Ramos (cell line): ENCODE data around the gene FLRT1.

Experiments
- in situ Hi-C: fragments of 300-500 bp; cut with MboI; formaldehyde crosslinking; loops from one replicate; pipeline ENCODE4 v1.14.3; 2022; ENCODE audit warnings: low sequenced_read_pairs; ENCODE audit not compliant: unreplicated experiment

Gene FLRT1

DNA sequence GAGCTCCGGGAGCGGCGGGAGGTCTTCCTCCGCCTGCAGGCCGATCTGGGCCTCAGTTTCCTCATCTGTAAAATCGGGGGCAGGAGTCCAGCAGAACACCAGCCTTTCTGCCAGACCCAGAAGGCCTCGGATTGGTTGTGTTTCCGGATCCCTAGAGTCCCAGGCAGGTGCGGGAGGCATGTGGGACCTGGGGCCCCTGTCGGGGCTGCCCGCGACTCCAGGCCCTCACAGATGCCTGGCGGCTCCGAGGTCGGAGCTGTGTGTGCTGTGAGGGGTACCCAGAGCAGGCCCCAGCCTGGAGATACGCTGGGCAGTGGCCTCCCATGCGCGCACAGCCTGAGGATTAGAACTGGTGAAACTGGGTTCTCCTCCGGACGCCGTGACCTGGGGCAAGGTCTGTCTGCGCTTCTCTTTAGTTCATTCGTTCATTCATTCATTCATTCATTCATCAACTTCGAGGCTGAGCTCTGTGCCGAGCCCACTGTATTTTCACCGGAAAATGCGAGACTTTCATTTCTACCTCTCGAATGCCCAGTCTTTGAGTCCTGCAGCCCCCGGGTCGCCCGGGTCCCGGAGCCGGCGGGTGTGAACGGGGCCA is 24.6 kb downstream of the FLRT1 start:
- in situ Hi-C loops = no loop called here

GRCh38 chr11:64060861-64061444 is 25.2 kb downstream of the FLRT1 start:
- in situ Hi-C loops = no loop called here

- in situ Hi-C loops = no loop called here
Observed at GRCh38 chr11:64062185-64063039, 26.7 kb downstream of the FLRT1 start.

GRCh38 chr11:64063777-64064176 is 28.0 kb downstream of the FLRT1 start:
- in situ Hi-C loops = no loop called here

DNA sequence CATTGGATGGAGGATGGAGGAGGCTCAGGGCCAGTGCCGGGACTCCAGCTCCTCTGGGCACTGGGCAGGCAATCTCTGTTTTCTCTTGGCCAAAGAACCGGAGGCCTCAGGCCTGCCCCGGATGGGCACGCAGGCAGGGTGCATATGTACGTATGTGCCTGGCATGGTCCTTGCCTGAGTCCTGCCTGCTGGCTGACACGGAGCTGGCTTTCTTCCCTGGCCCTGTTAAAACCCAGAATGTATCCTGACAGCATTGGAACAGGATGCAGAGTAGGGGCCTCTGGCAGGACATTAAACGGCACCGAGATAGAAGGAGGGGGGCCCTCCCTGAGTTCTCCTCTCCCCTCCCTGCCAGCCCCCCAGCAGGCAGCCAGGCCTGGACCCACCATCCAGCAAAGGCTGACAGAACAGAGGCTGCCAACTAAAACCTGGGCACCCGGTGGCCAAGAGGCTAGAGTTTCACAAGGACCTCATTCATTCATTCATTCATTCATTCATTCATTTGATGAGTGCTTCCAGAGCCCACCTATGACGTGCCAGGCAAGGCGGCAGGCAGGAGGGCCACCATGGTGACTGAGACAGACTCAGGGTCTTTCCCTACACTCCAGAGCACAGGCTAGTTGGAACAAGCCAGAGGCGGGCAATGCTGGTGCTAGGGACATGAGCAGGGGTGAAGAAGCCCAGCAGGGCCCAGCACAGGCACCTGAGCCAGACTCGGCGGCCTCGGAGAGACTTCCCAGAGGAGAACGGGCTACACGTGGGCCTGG is 28.8 kb downstream of the FLRT1 start:
- in situ Hi-C loops = no loop called here

DNA sequence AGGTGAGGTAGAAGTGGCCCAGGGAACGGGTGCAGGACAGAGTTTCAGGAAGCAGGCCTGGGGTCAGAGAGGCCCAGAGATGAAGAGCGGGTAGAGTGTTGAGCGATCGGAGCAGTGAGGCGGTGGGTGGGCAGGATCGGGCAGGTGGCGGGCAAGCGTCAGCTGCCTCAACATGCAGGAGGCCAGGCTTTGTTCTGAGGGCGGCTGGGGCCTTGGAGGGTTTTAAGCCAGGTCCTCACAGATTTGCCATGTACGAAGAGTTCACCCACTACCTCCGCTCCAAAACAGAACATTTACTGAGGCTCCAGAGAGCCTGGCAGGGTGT is 29.4 kb downstream of the FLRT1 start:
- in situ Hi-C loops = no loop called here

GRCh38 chr11:64065712-64066111 is 30.0 kb downstream of the FLRT1 start:
- in situ Hi-C loops = no loop called here

- in situ Hi-C loops = no loop called here
Observed at GRCh38 chr11:64067230-64067993, 31.7 kb downstream of the FLRT1 start.

DNA sequence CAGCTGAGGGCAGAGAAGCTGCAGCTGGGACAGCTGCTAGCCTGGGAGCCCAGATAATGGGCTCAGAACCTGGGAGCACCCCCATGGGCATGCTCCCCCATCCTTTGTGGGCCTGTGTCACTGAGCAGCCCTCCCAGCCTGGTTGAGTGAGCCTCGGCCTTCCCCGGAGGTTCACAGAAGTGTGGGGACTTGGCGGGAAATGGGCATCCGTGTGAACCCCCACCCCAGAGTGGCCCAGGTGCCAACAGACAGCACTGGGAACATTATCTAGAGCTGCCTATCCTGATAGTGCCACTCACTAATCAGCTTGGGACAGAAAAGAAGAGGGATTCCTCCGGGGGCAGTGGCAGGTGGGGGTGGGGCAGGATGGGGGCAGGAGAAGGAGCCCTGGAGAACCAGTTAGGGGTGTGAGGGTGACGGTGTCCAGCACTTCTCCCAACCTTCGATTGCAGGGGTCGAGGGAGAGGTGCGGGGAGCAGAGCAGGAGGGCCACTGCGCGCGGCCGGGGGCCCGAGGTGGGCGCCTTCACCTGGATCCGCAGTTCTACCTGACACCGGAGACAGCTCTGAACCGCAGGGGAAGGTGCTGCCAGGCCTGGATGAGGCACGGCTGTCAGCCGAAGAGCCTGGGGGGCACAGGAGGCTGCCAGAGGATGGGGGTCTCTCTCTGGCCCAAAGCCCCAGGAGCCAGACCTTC is 33.1 kb downstream of the FLRT1 start:
- in situ Hi-C loops = no loop called here

- in situ Hi-C loops = no loop called here
Observed at GRCh38 chr11:64069401-64070313, 33.9 kb downstream of the FLRT1 start.

DNA sequence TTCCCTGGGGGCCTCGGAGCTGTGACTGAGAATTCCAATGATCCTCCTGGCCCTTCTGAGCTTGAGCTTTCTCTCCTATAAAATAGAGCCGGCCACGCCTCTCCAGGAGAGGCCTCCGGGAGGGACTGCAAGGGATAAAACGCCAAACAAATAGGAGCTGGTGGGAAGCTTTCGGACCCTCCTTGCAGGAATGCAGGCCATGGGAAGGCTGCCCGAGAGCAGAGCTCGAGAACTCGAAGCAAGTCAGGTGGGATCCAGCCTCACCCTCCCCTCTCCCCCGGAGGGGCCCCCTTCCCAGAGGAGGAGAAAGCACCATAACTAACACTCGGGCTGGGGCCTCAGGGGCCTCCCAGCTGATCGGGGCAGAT is 34.6 kb downstream of the FLRT1 start:
- in situ Hi-C loops = no loop called here

DNA sequence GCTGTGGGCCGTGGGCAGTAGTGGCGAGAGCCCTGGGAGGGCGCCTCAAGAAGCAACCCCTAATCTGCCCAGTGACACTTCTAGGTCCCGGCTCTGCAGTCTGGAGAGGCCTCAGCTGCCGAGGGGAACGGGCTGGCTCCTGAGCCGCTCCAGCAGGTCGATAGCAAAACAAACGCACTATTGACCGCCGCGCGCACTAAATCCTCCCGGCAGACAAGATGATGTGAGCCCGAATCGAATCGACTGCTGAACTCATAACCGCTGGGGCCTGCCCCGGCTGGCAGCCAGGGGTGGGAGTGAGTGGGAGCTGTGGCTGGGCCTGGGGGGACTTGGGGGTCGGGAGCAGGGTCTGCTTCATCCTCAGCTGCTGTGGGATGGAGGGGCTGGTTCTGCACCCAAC is 36.1 kb downstream of the FLRT1 start:
- in situ Hi-C loops = no loop called here

- in situ Hi-C loops = no loop called here
Observed at GRCh38 chr11:64072403-64072802, 36.7 kb downstream of the FLRT1 start.

DNA sequence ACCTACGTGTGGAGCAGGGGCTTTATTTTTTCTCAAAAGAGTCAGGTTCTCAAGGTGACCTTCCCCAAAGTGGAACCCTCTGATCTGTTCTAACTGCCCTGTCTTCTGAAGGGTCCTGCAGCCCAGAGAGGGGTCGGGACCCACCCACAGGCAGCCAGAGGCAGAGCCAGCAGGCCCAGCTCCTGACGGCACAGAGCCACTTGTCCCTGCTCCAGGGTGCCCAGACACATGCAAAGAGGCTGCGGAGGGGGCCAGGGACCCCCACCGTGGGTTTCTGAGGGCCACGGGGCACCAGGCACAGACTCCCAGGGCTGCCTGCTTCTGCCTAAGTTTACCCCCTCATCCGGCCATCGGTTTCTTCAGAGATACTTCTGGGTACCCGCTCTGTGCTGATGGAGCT is 37.1 kb downstream of the FLRT1 start:
- in situ Hi-C loops = no loop called here

DNA sequence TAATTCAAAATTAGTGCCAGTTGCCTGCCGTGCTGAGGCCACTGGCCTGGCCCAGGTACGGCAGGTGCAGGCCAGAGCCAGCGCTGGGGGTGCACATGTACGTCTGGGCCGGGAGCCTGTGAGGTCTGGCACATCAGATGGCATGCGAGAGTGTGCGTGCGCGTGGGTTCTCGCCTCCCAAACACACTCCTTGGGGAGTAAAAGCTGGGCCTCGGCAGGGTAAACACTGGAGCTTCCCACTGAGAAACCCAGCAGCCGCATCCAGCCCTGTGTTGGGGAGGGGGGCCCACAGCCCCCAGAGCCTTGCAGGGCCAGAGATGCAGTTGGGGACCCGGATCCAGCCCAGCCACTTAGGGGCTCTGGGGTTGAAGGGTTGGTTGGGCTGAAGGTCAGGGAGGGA is 37.8 kb downstream of the FLRT1 start:
- in situ Hi-C loops = no loop called here

DNA sequence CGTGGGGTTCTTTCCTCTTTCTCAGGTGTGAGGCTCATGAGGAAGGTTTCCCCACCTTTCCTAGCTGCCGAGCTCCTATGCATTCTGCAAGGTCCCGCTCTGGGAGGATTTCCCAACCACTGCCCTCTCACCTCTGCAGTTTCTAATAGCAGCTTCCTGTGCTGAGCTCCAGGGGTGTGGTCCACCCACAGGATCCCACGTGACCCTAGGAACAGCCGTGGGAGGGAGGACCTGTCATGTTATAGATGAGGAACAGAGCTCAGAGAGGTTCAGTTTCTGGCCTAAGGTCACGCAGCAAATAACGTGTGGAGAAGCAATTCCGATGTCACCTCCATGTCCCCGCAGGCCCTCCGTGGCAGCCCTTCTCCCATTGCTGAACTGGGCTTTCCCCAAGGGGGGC is 38.5 kb downstream of the FLRT1 start:
- in situ Hi-C loops = no loop called here

GRCh38 chr11:64076758-64077157 is 41.0 kb downstream of the FLRT1 start:
- in situ Hi-C loops = no loop called here

GRCh38 chr11:64077607-64078006 is 41.9 kb downstream of the FLRT1 start:
- in situ Hi-C loops = no loop called here

DNA sequence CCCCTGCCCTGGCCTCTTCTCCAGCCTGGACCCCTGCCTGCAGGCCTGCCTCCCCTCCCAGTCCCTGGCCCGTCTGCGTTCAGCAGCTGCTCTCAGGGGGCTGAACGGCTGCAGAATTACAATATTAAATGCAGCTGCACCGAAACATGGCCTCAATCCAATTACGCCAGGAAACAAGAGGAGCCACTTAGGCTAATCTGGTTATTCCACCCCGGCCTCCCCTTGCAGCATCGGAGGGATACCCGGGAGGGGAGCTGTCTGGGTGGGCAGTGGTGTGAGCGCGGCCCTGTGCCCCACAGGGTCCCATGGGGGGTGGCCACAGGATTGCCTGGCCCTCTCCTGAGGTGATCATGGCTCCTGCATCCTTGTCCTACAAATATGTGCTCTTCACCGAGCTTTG is 42.6 kb downstream of the FLRT1 start:
- in situ Hi-C loops = no loop called here
